Activated CD8-positive, alpha-beta memory T cell treated with anti-CD3 and anti-CD28 coated beads for 1 hour (primary cell): ENCODE measurements around the gene TNFSF18.

Experiments
- DNase-seq, 2 donors: peaks; one replicate each; pipeline ENCODE4 v3.0.0-alpha.2; 2020; ENCODE audit warnings: low read depth in 1 of 2; ENCODE audit errors: extremely low read depth in 1 of 2

Gene TNFSF18

DNA sequence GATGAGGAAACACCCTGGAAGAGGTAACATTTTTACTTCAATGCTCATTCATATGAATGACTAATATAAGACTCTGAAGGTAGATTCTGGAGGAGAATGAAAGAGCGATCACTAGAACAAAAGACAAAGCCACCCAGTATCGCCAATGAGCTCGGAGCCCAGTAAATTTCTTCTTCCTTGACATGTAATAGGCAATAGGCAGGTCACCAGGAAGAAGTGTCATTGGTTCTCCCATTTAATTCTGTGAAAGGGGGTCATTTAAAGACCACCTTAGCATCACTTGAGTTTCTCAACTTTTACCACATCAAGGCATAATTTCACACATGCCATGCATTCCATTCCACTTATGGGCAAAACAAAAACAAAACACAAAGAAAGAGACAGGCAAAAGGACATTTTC, 7.9 kb downstream of the TNFSF18 start:
- no peak for DNase-seq

DNA sequence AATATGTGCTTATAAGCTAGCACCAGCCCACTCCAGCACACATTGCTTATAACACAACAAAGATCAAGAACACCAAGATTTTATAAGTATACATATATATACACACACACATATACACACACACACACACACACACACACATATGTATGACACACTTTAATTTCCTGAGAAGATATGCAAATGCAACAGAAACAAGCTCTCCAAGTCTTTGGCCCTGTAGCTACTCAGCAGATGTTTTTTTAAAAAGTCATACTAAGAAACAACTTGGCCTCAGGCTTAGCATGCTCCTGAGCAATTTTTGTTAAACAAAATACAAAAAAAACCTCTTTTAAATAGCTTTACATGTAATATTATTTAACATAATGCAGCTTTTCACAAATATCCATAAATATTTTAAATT, 11.1 kb downstream of the TNFSF18 start:
- DNase-seq: no peak

DNA sequence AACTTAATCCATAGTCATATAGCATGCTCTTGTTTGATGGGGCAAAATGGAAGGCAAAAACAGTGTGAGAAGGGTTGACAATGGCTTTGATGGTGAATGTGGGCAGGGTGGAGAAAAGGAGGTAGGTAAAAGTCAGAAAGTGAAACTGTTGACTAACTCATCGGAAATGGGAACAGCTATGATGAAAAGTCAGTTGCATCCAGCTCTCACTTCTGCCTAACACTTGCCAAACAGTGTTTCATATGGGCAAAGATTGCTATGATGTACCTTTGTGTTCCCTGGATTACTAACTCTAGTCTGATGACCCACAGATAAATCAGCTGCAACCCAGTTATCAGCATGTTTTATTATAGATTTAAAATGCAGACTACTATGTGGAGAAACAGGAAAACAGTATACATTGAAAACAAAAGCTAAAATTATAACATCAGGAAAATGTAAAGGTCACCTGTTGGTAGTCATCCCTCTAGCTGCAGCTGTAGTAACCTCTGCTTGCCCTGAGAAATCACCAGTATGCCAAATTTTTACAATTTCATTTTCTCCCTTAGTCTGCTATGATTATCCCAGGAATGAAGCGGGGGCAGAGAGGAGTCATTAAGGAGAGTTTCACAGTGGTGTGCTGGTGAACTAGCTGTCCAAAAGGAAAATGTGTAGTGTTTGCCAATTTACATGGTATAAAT, 11.7 kb downstream of the TNFSF18 start:
- DNase-seq: no peak

DNA sequence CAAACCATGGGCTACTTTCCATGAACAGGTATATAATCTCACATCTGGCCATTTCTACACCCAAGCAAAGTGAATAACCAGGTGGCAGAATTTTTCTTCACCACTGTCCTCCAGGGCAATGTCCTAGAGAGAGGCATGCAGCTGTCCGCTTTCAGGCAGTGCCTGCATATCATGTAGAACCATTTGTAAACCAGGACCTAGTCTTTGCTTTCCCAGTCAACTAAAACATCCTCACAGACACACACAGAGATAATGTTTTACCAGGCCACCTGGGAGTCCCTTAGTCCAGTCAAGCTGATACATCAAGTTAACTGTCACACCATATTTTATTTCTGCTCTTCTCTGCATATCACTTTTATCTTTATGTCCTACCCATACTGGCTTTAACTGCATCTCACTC, 26.2 kb downstream of the TNFSF18 start:
- DNase-seq: no peak

DNA sequence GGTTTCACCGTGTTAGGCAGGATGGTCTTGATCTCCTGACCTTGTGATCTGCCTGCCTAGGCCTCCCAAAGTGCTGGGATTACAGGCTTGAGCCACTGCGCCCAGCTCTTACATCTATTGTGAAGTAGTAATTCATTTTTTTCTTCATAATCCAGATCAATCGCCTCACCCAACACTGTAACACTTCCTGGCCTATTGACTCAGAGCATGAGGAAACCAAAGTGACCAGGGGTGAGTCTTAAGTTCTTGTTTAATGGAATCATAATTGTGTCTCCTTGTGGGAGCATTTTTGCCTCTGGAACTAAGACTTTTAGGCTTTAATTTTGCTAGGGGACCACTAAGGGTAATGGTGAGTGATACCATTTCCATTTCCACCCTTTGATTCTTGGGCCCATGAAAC, 27.4 kb downstream of the TNFSF18 start:
- no peak for DNase-seq

DNA sequence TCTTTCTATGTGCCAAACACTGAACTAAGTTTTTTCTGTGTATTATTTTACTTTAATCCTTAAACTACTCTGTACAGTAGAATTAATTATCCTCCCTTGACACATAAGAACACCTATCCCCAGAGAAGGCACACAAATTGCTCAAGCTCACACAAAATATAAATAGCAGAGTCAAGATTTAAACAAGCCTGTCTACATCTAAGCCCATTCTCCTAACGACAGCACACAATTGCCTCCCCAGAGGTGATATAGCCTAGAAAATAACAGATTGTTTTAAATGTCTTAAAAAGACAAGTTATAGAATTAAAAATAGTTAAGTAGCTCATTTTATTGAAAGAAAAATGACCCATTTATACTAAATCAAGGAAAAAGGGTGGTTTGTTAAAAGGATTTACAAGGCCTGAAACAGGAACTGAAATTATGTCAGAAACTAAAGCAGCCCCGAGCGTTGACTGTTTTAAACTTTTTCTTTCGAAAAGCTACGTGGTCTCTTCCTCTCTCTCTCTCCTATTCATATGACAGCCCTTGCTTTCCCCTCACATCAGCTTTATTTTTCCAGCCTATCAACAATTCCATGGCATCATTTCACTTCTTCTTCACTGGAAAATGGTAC, 30.5 kb downstream of the TNFSF18 start:
- DNase-seq: no peak

DNA sequence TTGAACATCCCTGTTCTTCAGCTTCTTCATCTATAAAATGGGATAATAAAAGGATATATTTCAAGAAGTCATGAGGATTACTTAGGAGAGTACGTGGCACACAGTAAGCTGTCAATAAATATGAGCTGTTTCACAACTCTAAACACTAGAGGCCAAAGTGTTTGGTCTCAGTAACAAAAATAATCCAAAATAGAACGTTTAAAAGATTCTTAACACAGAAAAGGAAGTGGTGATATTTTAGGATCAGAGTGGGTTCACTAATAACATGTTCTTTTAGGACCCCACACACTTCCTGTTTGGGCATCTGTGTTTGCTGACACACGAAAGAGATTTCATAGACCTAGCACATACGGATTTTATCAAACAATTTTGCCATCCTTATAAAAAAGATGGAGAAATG, 32.9 kb downstream of the TNFSF18 start:
- DNase-seq: no peak

DNA sequence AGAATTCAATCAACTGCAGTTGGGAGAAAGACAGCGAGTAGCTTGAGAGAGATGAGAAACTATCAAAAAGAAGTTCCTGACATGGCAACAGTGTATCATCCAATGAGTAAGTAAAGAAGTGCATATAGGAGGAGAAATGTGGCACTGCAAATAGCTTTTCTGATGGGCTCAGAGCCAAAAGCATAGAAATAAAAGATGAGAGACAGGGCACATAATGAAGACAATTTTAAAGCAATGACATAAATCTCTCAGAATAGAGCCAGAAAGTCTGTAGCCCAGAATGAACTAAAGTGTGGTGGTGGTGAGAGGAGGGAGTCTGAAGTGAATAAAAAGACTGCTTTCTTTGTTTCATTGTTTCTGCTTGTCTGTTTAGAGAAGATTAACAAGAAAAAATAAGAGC, 34.3 kb downstream of the TNFSF18 start:
- no peak for DNase-seq

DNA sequence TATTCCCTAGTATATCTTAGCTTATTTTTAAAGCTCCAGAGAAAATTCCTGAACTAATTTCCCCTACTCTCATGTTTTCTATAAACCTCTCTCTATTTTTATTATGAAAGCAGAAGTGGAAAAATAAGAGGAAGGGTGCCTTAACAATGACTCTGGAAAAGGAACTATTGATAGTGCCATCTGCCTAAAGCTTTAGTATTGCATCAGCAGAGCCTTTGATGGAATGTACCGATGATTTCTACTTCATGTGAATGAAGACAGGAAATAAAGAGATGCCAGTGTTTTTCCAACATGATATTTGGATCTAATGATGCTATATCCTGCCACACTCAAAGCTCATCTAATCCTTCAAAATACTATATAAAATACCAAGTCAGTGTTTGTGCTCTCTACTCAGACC, 35.1 kb downstream of the TNFSF18 start:
- no peak for DNase-seq

DNA sequence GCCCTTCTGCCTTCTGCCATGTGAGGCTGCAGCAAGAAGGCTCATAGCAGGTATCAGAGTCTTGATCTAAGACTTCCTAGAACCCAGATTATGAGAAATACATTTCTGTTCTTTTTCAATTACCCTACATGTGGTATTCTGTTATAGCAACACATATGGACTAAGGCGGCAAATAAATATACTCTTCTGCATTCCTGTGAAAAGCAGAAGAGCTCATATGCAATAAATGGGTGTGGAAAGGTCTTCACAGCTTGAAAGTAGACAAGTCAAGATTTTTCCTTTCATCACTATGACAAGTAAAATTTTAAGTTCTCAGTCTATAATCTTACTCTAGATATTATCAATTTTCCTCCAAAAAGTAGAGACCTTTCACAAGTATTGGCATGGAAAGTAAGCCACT, 36.6 kb downstream of the TNFSF18 start:
- no peak for DNase-seq

DNA sequence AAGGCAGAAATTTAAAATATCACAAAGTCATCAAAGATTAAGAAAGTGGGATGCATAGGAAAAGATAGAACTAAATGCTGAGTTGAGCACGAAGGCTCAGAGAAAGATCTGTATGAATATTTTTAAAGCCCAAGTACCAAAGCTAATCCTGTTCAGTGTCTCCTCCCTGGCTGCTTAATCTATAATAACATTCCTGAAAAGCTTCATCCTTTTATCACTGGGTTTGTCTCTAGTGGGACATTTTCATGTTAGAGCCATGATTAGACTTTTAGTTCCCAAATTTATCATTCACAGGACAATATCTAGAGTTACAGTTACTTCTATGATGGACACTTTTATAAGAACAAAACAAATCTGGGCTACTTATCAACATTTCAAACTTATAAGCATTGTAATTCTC, 38.6 kb downstream of the TNFSF18 start:
- DNase-seq: no peak

DNA sequence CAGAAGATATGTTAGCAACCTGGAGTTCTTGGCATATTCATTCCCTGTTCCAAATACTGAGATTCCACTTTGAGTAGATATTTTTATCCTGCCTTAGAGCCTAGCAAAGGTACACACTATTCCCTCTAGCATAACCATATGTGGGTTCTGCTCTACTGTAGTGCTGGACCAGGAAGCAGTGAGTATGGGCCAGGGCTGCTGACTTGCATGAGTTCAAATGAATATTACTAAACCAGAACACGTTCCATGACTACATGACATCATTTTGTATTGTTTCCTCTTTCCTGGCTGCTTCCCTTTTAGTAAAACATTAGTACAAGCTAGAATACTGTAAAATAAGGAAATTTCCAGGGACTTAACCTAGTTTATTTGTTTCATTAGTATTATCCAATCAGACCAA, 41.1 kb downstream of the TNFSF18 start:
- DNase-seq: no peak

DNA sequence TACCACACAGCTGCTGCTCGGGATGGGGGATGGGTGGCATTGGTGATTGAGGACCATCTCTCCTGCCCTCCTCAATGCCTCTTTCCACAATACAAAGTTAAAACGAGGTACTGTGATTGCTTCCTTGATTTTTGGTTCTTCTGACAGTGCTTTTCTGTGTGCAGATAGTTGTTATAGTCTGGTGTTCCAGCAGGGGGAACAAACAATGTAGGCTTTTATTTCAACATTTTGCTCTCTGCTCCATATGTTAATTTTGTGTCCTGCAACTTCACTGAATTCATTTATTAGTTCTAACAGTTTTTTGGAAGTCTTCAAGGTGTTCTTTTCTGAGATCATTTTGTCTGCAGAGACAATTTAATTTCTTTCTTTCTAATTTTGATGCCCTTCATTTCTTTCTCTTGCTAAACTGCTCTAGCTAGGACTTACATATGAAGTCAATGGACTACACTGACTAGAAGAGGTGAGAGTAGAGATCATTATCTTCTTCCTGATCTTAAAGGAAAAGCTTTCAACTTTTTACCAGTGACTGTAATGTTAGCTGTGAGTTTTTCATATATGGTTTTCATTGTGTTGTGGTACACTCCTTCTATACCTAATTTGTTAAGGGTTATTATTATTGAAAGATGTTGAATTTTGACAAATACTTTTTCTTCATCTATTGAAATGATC, 45.4 kb downstream of the TNFSF18 start:
- DNase-seq: no peak

DNA sequence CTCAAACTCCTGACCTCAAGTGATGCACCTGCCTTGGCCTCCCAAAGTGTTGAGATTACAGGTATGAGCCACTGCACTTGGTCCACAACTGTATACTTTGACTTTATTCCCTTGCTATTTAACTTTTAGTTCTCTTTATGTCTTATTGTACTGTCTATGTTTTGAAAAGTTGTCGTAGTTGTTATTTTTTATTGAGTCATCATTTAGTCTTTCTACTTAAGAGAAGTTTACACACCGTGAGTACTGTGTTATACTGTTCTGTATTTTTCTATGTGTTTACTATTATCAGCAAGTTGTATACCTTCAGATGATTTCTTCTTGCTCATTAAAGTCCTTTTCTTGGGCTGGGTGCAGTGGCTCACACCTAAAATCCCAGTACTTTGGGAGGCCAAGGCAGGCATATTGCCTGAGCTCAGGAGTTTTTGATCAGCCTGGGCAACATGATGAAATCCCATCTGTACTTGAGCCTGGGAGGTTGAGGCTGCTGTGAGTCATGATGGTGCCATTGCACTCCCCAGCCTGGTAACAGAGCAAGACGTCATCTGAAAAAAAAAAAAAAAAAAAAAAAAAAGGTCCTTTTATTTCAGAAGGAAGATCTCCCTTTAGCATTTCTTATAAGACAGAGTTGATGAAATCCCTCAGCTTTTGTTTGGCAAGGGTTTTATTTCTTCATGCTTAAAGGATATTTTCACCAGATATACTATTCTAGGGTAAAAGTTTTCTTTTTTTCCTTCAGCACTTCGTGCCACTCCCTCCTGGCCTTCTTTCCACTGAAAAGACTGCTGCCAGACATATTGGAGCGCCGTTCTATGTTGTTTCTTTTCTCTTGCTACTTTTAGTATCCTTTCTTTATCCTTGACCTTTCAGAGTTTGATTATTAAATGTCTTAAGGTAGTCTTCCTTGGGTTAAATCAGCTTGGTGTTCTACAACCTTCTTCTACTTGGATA, 47.6 kb downstream of the TNFSF18 start:
- DNase-seq: no peak

DNA sequence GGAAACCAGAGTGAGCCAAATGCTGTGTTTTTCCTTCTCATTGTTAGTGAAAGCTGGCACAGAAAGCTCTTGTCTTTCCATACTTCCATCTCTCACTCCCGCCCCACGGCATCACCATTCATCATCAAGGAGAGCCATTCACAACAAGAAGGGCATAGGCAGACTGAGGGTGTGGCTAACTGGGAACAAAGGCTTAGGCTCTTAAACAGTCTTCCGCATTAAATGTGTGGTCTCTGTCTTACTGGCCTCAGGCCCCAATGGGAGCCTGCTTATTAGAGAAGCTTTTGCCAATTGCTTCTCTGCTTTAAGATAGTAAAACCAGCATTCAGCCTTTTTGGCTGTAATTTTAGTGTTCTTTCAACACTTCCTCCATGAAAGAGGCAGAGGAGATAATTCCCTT, 51.4 kb downstream of the TNFSF18 start:
- no peak for DNase-seq

DNA sequence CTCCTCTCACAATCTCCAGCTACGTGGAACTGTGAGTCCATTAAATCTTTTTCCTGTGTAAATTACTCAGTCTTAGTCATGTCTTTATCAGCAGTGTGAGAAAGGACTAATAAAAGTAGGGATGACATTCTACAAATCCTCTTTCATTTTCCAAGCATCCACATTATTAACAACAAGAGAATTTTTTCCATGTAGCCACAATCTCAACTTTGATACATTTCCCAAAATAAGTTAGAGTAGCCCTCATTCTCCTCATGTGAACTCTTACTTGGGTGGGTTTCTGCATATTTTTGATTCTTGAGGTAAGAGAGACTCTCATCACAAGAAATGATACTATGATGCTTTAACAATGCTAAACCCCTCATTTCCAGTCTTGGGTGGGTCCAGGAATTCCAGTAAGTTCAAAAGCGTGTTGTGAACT, 52.8 kb downstream of the TNFSF18 start:
- DNase-seq: no peak

DNA sequence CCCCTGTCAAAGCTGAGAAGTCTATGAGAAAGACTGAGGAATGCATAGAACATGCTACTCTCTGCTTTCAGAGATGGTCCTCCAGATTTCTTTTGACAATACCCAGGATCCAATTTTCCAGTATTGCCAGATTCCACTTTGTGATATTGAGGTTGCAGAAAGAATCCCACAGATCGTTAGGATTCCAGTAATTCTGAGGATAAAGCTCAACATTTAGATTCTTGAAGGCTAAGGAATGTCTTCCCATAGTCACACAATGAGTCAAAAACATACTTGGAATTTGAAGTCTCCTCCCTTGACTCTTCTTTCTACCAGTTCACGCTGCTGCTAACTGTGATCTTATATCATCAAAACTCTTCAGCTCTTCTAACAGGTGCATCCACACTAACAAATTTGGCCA, 57.1 kb downstream of the TNFSF18 start:
- no peak for DNase-seq

DNA sequence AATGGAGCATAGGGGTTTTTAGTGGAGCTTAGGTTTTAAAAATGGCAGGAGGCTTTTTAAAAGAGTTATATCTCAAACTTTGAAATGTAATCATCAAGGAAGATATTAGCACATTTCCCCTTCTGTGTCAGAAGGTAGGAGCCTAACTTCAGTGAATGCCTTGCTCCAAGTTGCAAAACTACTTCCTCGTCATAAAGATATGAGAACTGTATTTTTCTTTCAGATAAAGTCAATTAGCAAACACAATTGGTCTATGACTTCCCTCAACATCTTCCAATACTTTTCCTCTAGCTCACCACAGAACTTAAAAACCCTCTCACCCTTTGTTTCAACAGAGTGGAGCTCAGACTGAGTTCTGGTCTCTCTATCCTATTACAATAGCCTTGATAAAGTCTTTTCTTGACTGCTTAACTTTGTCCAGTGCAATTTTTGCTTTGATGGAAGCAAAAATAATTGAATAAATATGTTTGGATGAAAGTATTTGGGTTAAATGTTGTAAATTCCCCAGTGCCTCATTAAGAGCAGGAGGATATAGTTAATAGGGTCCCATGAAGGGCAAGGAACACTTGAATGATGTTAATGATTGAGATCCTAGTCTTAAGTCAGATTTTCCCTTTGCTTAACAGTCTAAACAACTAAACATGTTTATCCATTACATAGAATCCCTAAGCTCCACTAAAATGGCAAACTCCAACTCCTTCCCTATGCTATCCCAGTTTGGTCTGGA, 58.9 kb downstream of the TNFSF18 start:
- no peak for DNase-seq

DNA sequence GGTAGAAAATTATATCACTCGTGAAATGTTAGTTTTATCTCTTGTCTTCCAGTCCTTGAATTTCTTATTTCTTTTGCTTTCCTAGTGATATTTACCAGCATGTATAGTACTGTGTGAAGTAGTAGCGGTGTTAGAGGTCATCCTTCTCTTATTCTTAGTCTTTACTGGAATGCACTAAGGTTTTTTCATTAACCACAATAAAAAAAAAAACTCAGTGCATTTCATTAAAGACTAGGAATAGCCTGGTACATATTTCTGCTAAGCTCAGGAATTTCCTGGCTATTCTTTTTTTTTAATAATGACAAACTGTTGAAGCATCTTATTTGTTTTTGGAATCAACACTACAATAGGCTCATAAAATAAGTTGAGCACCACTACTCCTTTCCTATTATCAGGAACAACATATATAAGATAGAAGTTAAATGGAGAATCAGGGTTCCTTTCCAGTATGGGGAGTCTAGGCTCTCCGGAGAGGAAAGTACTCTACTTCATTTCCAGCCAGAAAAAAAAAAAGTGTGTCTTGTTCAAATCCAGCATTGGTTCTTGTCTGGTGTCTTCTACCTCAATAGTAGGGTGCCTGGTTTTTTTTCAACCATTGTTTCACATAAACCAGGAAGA, 60.0 kb downstream of the TNFSF18 start:
- no peak for DNase-seq
